GM12891 (cell line): ENCODE measurements around the gene WWC2.

Experiments
- DNase-seq: peaks from one replicate; pipeline ENCODE4 v3.0.0; 2011; ENCODE audit warnings: low spot score; ENCODE audit not compliant: insufficient read length
- FAIRE-seq: peaks from 2 replicates; lab custom pipeline; 2011; peaks lifted over from hg19 to GRCh38; lab: Jason Lieb, UNC
- PAX5 ChIP-seq: IDR thresholded peaks from 2 replicates; pipeline ENCODE4 v1.6.1; 2011; ENCODE audit warnings: low read length, moderate library complexity, mild to moderate bottlenecking; ENCODE audit not compliant: insufficient read depth, severe bottlenecking
- POLR2A ChIP-seq: IDR thresholded peaks from 2 replicates; pipeline ENCODE4 v1.6.1; 2011; ENCODE audit warnings: low read depth, low read length, control low read depth
- POLR2AphosphoS5 ChIP-seq: IDR thresholded peaks from 2 replicates; pipeline ENCODE4 v1.6.1; 2011; ENCODE audit warnings: low read depth, low read length, control low read depth
- POU2F2 ChIP-seq: IDR thresholded peaks from 2 replicates; pipeline ENCODE4 v1.6.1; 2011; ENCODE audit warnings: low read depth, mild to moderate bottlenecking, control low read depth, low read length, moderate library complexity
- SPI1 ChIP-seq: IDR thresholded peaks from 2 replicates; pipeline ENCODE4 v1.6.1; 2011; ENCODE audit warnings: low read depth, low read length, control low read depth
- TAF1 ChIP-seq: IDR thresholded peaks from 2 replicates; pipeline ENCODE4 v1.6.1; 2011; ENCODE audit warnings: low read depth, low read length, control low read depth

WWC2 gene

DNA sequence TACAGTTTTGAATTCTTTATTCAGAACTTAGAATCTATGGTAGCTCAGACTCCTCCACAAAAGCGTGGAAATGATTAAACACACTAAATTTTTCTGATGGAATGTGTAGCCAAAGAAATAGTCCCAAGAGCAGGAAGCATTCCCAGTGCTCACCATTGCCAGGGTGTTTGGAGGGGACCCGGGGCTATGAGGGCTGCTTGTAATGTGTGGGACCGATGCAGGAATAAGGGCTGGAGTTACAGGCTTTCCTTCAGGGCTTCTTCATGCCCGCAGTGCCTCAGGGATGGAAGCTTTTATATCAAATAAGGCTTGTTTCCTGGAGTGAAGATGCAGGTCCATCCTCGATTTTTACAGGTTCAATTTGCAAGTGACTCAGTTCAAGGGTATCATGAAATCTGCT, 25.8 kb downstream of the WWC2 start:
- TF ChIP-seq POU2F2 = no peak
- DNase-seq (no peak), FAIRE-seq (no peak)

DNA sequence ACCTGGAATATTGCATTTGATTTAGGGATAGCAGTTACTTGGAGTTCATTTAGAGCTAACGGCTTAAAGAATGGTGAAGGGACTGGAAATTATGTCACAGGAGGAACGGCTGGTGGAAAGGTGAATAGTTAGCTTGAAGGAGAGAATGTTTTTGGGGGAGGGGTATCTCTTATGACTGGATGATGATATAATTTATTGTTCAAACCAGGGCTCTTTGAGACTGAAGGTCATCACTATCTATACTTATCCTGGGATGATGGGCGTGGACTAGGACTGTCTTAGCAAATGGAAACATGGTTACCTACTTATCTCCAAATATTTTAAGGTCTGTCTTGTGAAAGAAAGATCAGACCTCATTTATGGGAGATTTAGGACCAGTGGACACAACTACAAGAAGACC, 30.1 kb downstream of the WWC2 start:
- no peak for DNase-seq
- TF ChIP-seq POLR2A (no peak), PAX5 (no peak), POLR2AphosphoS5 (no peak), SPI1 (no peak), TAF1 (no peak), POU2F2 (no peak)
- FAIRE-seq = no peak

DNA sequence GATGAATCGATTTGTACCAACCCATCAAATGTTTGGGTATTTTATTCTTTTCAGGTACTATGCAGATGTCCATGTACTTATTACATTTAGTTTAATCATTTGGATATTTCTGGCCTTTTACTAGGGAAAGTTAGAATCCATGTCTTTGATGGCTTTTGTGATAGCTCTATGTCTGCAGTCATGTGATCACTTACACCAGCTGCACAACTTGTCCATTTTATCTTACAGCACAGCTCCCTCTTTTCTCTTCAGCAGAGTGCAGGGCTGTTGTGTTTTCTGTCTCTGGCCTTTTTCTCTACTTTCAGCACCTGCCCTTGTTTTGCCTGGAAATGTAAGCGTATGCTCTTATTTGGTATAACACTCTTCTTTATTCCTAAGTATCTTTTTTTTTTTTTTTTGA, 30.6 kb downstream of the WWC2 start:
- FAIRE-seq (no peak), DNase-seq (no peak)
- TF ChIP-seq PAX5 (no peak), POLR2AphosphoS5 (no peak), POLR2A (no peak), POU2F2 (no peak), TAF1 (no peak), SPI1 (no peak)

DNA sequence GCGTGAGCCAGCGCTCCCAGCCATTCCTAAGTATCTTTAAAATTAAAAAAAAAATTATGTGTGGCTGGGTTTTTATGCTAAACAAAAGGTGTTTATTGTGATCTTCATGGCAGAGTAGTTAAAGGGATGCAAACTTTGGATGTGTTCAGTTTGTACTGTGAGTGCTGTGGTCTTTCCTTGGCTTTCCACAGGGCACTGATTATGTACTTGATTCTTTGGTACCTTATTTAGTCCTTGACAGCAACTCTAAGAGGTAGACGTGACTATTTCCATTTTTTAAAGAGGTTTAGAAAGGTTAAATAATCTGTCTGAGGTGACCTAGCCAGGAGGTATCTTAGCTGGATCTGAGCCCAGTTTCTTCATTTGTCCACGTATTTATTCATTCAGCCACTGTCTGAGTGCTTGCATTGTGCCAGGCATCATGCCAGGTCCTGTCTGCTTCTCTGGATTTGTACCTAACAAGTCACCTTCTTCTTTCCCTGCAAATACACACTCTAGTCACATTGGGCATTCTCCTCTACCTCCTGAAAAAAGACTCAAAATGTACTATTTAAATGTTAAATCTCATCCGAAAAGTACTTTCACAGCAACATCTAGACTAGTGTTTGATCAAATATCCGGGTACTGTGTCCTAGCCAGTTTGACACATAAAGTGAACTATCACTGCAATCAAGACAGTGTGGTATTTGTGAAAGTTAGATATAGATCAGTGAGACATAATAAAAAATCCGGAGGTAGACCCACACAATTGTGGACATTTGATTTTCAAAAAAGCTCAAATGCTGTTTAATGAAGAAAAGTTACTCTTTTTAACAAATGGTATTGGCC, 31.5 kb downstream of the WWC2 start:
- FAIRE-seq (no peak), DNase-seq (no peak)
- TF ChIP-seq POLR2AphosphoS5 (no peak), PAX5 (no peak), POU2F2 (no peak)

DNA sequence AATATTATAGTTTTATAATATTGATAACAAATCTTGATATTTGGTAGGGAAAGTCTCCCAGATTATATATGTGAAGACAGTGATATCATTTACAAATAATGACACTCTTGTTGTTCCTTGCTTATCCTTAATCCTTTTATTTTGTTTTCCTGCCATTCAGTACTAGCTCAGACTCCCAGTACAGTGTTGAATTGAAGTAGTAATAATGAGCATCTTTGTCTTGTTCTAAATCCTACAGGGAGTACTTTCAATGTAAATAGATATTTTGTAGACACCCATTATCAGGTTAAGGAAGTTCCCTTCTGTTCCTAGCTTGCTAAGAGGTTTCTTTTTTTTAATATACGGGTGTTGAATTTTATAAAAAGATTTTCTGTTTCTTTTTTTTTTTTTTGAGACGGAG, 33.0 kb downstream of the WWC2 start:
- DNase-seq = no peak
- no peak for FAIRE-seq
- no peak for TF ChIP-seq POLR2A
- no peak for TF ChIP-seq SPI1
- no peak for TF ChIP-seq POLR2AphosphoS5
- TF ChIP-seq POU2F2 = no peak
- TF ChIP-seq PAX5 = no peak
- TF ChIP-seq TAF1 = no peak

DNA sequence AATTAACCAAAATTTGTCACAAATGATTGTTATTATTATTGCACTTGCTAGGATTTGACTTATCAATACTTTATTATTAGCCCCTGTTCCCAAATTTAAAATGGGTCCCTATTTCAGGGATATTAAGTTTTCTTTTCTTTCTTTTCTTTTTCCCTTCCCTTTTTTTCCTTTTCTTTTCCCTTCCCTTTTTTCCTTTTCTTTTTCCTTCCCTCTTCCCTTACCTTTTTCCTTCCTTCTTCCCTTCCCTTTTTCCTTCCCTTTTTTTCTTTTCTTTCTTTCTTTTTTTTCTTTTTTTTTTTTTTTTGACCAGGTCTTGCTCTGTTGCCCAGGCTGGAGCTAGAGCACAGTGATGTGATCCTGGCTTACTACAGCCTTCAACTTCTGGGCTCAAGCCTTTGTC, 33.8 kb downstream of the WWC2 start:
- DNase-seq (no peak), FAIRE-seq (no peak)
- TF ChIP-seq SPI1 (no peak), POLR2AphosphoS5 (no peak), TAF1 (no peak), PAX5 (no peak), POU2F2 (no peak), POLR2A (no peak)

DNA sequence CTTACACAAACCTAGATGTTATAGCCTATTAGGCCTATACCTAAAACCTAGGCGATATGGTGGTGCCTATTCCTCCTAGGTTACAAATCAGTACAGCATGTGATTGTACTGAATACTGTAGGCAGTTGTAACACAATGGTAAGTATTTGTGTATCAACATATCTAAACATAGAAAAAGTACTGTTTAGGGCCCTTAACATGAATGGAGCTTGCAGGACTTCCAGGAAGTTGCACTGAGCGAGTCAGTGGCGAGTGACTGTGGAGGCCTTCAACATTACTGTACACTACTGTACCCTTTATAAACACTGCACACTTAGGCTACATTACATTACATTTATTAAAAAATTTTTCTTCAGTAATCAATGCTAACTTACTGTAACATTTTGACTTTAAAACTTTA, 37.8 kb downstream of the WWC2 start:
- no peak for TF ChIP-seq POLR2A
- TF ChIP-seq POU2F2 = no peak
- no peak for TF ChIP-seq TAF1
- TF ChIP-seq POLR2AphosphoS5 = no peak
- no peak for TF ChIP-seq SPI1
- DNase-seq (no peak), FAIRE-seq (no peak)

DNA sequence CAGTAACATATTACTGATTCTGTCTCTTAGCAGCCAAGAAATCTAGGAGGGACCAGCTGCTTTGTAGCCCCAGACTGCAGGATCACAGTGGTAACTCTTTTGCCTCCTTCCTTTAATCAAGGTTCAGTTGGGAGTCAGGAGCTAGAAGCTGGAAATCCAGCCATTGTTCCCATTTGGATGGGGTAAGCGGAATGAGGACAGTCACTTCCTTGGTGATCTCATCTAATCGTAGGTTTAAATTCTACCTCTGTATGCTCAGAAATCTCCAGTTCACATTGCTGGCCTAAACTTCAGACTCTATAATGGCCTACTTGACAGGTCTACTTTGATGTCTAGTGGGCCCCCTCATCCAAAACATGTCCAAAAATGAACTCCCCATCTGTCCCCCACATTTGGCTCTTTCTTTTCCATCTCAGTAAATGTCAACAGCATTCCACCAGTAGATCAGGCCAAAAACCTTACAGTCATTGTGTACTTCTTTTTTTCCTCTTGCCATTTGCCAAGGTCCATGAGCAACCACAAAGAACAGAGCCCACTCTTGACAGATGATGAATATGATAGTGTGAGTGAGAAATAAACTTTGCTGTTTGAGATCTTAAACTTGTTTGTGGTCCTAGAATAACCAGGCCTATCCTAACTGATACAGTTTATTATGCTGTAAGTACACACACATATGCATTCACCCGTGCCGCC, 40.1 kb downstream of the WWC2 start:
- DNase-seq (no peak), FAIRE-seq (no peak)
- TF ChIP-seq POLR2AphosphoS5 (no peak), TAF1 (no peak), PAX5 (no peak), POLR2A (no peak), POU2F2 (no peak), SPI1 (no peak)

DNA sequence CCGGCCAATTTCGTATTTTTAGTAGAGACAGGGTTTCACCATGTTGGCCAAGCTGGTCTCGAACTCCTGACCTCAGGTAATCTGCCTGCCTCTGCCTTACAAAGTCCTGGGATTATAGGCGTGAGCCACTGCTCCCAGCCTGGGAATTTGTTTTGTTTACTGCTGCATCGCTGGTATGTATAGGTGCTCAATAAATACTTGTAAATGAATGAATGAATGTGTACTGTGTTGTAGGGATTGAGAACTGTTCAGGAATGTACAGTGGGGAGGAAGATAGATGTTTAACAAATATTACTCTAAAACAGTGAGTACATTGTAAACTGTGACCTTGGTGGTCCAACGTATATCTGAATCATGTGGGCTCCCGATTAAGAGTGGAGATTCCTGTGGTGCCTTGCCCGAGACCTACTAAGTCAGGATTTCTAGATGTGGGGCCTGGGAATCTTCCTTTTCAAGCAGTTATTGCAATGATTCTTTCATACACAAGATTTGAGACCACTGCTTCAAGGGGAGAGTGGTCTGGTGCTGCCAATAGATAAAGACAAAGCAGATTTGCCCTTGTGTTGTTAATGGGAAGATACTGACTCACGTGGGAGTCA, 41.0 kb downstream of the WWC2 start:
- DNase-seq = no peak
- TF ChIP-seq POU2F2 = no peak
- TF ChIP-seq POLR2AphosphoS5 = no peak
- no peak for TF ChIP-seq PAX5
- no peak for TF ChIP-seq SPI1
- TF ChIP-seq POLR2A = no peak
- TF ChIP-seq TAF1 = no peak
- FAIRE-seq = no peak
